Loucy (cell line): ENCODE measurements around the gene LMF1.

Experiments used
- H2AFZ ChIP-seq: fragments of 200-600 bp; sonication (generic); 2 replicates; pipeline ENCODE4 v1.6.0; 2016; ENCODE audit warnings: antibody characterized with exemption, mild to moderate bottlenecking, low read length, moderate library complexity
- H3F3A ChIP-seq: fragments of 200-600 bp; 2 replicates; pipeline ENCODE4 v1.6.0; 2016; ENCODE audit warnings: antibody characterized with exemption, low read depth, mild to moderate bottlenecking
- H3K27me3 ChIP-seq: fragments of 200-600 bp; sonication (generic); 2 replicates; pipeline ENCODE4 v1.6.1; 2014; ENCODE audit warnings: low read length, mild to moderate bottlenecking; ENCODE audit not compliant: insufficient read depth, poor library complexity, severe bottlenecking
- H3K36me3 ChIP-seq: fragments of 200-600 bp; sonication (generic); 2 replicates; pipeline ENCODE4 v1.6.1; 2016; ENCODE audit warnings: low read length; ENCODE audit not compliant: insufficient read depth
- H3K4me1 ChIP-seq: fragments of 200-600 bp; sonication (generic); 2 replicates; pipeline ENCODE4 v1.5.1; 2014; ENCODE audit warnings: low read length, mild to moderate bottlenecking; ENCODE audit not compliant: insufficient read depth, poor library complexity, severe bottlenecking
- H3K4me2 ChIP-seq: fragments of 200-600 bp; sonication (generic); 2 replicates; pipeline ENCODE4 v1.6.0; 2014; ENCODE audit warnings: antibody characterized with exemption, low read length, low read depth, mild to moderate bottlenecking; ENCODE audit not compliant: poor library complexity, severe bottlenecking
- H3K4me3 ChIP-seq: fragments of 200-600 bp; sonication (generic); 2 replicates; pipeline ENCODE4 v1.5.1; 2014; ENCODE audit warnings: low read length, mild to moderate bottlenecking, mixed read lengths; ENCODE audit not compliant: poor library complexity, severe bottlenecking
- H3K79me2 ChIP-seq: fragments of 200-600 bp; sonication (generic); 2 replicates; pipeline ENCODE4 v1.6.1; 2014; ENCODE audit warnings: low read length; ENCODE audit not compliant: insufficient read depth
- H3K9ac ChIP-seq: fragments of 200-600 bp; sonication (generic); 2 replicates; pipeline ENCODE4 v1.6.0; 2014; ENCODE audit warnings: mild to moderate bottlenecking, low read depth, low read length, moderate library complexity; ENCODE audit not compliant: poor library complexity, severe bottlenecking
- H3K9me2 ChIP-seq: fragments of 200-600 bp; sonication (generic); replicated peaks from 2 replicates; pipeline ENCODE4 v1.6.1; 2016; ENCODE audit warnings: low read depth, low read length, mixed read lengths
- H3K9me3 ChIP-seq: fragments of 200-600 bp; sonication (generic); 2 replicates; pipeline ENCODE4 v1.6.1; 2014; ENCODE audit warnings: mild to moderate bottlenecking, antibody characterized with exemption, low read length, low read depth; ENCODE audit not compliant: insufficient read depth
- H4K20me1 ChIP-seq: fragments of 200-600 bp; sonication (generic); 2 replicates; pipeline ENCODE4 v1.6.0; 2014; ENCODE audit warnings: antibody characterized with exemption, low read length, mild to moderate bottlenecking; ENCODE audit not compliant: insufficient read depth, poor library complexity, severe bottlenecking
- EZH2phosphoT487 ChIP-seq: fragments of 200-600 bp; IDR thresholded peaks from 2 replicates; pipeline ENCODE4 v1.6.1; 2018; ENCODE audit warnings: antibody characterized with exemption, mild to moderate bottlenecking, moderate library complexity, borderline replicate concordance
- TF ChIP-seq, protein P1 (sequence below): fragments of 200-600 bp; sonication (generic); conservative IDR thresholded peaks from 2 replicates; pipeline ENCODE4 v1.5.1; 2014; ENCODE audit warnings: mild to moderate bottlenecking, antibody characterized with exemption, low read length

Gene LMF1

DNA sequence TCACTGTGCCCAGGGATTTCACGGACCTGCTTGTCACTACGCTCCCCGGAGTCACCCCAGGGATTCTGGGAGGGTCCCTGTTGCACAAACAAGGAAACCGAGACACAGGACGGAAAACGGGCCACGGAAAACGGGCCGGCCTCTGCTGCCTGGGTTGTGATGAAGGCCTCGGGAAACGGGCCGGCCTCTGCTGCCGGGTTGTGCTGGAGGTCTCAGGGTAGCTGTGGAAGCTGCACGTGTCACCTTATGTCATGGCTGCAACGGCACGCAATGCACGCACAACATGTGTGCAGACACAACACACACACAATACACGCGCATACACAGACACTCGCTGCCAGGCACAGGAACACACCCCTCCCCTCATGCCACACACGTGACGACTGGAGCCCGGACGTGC, 143.3 kb downstream of the LMF1 start:
- TF ChIP-seq EZH2phosphoT487 = no peak
- TF ChIP-seq, protein P1, sequence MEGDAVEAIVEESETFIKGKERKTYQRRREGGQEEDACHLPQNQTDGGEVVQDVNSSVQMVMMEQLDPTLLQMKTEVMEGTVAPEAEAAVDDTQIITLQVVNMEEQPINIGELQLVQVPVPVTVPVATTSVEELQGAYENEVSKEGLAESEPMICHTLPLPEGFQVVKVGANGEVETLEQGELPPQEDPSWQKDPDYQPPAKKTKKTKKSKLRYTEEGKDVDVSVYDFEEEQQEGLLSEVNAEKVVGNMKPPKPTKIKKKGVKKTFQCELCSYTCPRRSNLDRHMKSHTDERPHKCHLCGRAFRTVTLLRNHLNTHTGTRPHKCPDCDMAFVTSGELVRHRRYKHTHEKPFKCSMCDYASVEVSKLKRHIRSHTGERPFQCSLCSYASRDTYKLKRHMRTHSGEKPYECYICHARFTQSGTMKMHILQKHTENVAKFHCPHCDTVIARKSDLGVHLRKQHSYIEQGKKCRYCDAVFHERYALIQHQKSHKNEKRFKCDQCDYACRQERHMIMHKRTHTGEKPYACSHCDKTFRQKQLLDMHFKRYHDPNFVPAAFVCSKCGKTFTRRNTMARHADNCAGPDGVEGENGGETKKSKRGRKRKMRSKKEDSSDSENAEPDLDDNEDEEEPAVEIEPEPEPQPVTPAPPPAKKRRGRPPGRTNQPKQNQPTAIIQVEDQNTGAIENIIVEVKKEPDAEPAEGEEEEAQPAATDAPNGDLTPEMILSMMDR = no peak
- no peaks in the 10 kb centered on the region for H3K4me1 ChIP-seq
- no peaks in the 10 kb centered on the region for H3K27me3 ChIP-seq

DNA sequence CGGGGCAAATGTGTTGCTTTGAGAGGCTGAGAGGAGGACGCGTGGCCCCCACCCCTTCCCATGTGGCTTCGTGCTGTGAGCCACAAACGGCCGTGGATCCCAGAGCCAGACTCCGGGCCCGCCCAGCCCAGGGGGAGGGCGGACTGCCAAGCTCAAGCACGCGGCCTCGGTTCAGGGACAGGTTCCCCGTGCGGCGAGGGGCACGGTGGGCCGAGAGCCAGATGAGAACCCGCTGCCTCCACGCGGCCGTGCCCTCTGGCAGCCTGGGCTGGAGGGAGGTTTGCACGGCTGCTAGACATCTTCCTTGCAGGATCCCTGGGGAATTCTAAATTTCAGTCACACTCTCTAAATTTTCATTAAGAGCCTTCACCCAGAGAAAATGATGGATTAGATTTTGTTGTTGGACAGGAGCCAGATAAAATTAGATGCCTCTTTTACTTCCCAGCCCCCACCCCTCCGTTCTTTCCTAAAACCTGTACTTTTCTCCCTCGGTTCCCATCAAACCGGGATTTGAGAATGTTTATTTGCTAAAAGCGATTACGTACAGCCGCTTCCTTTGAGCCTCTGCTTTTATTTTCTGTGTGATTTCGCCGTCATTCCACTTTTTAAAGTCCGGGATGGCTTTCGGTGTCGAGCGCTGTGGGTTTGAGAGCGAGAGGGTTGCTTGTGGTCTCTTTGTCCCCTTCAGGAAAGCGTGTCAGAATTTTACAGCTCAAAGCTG, 145.3 kb downstream of the LMF1 start:
- Histone ChIP-seq H3K4me2 (no peak overlapping the region), H3K9me3 (no peaks in the 10 kb centered on the region), H3K27me3 (no peaks in the 10 kb centered on the region), H3K9ac (no peak overlapping the region), H3K4me3 (no peak overlapping the region), H3K9me2 (no peaks in the 10 kb centered on the region), H3K4me1 (no peaks in the 10 kb centered on the region), H3K36me3 (no peaks in the 10 kb centered on the region), H3K79me2 (no peaks in the 10 kb centered on the region), H3F3A (no peaks in the 10 kb centered on the region), H4K20me1 (no peaks in the 10 kb centered on the region), H2AFZ (no peak overlapping the region)
- TF ChIP-seq, protein P1 = no peak
- no peak for TF ChIP-seq EZH2phosphoT487

More for the DNA sequence above, 143.3 kb downstream of the LMF1 start:
- Histone ChIP-seq H2AFZ (no peak overlapping the region), H3K36me3 (no peaks in the 10 kb centered on the region), H4K20me1 (no peaks in the 10 kb centered on the region), H3K4me3 (no peak overlapping the region), H3K4me2 (no peak overlapping the region), H3K9ac (no peak overlapping the region), H3K79me2 (no peaks in the 10 kb centered on the region), H3K9me2 (no peaks in the 10 kb centered on the region), H3F3A (no peaks in the 10 kb centered on the region), H3K9me3 (no peaks in the 10 kb centered on the region; the same call in 1 of the 2 replicates)

DNA sequence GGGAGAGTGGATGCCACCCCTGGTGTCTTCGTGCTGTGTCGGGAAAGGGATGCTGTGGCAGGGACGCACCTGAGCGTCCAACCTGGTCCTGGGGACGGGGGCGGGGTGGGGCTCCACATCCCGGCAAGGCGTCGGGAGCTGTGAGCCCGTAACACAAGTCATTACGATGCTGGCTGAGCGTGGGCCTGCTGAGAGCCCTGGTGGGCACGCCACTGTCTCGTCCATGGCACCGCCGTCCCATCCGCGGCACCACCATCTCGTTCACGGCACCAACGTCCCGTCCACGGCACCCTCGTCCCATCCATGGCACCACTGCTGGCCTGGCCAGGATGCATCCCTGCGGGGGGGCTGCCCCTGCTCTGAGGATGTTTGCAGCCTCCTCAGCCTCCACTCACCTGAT, 146.2 kb downstream of the LMF1 start:
- Histone ChIP-seq H3K9me3 (no peaks in the 10 kb centered on the region), H3K36me3 (no peaks in the 10 kb centered on the region), H2AFZ (no peak overlapping the region), H3K9me2 (no peaks in the 10 kb centered on the region), H3K4me1 (peaks cover 3% of the 10 kb centered on the region), H3F3A (no peaks in the 10 kb centered on the region), H4K20me1 (no peaks in the 10 kb centered on the region), H3K4me3 (no peak overlapping the region), H3K79me2 (no peaks in the 10 kb centered on the region), H3K4me2 (no peak overlapping the region), H3K9ac (no peak overlapping the region), H3K27me3 (no peaks in the 10 kb centered on the region)
- TF ChIP-seq, protein P1 = no peak
- no peak for TF ChIP-seq EZH2phosphoT487
